NCI-H82 treated with DMSO at 0.1 percent for 48 hours (cell line): ENCODE results near the gene SRGAP3.

Experiments used
- DNase-seq: peaks from one replicate; lab custom pipeline; 2025; ENCODE audit not compliant: unreplicated experiment; lab: John Stamatoyannopoulos, UW

SRGAP3 gene

DNA sequence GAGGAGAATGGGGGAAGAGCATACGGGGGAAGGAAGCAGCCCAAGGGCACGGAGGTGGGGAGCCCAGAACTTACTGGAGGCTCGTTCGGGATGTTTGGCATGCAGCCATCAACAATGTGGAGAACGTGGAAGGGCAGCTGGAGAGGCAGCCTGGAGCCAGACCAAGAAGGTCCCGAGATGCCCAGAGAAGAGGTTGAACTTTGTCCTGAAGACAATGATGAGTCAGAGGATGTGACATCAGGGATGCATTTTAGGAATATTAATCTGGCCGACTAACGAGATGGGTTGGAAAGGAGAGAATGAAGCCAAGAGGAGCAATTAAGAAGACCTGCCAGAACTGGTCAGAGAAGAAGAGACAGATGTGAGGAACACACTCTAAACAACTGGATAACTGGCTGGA lies 98.2 kb downstream of the SRGAP3 start:
- DNase-seq: no peak

DNA sequence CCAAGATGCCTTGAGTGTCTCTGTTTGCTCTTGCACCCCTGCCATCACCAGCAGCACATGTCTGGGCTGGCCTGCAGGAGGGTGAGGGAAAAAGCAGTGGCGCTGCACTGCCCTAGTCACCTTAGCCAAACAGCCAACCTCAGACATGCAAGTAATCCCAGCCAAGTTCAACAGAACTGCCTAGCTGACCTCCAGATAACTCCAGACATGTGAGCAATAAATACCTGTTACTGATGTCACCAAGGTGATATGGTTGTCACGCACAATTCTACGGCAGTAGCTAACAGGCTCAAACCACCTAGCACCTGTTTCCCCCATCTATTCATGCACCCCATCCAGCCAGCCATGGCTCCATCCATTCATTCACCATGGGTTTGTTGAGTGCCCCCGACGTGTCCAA lies 99.9 kb downstream of the SRGAP3 start:
- no peak for DNase-seq

DNA sequence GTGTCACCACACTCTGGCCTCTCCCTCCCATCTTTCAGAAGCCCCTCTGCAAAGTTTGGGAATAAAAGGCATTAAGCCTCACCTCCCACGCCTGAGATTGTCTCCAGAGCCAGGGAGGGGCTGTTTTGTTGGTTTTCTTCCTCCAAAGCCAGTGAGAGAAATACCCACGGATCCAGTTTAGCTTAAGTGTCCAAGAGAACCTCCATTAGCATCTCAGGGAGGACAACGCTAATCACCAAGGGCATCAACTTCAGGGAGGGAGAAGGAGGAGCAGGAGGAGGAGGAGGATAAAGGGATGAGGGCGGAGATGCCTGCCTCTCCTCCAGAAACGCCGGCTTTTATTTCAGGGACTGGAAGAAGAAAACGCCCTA lies 101.6 kb downstream of the SRGAP3 start:
- DNase-seq: no peak

DNA sequence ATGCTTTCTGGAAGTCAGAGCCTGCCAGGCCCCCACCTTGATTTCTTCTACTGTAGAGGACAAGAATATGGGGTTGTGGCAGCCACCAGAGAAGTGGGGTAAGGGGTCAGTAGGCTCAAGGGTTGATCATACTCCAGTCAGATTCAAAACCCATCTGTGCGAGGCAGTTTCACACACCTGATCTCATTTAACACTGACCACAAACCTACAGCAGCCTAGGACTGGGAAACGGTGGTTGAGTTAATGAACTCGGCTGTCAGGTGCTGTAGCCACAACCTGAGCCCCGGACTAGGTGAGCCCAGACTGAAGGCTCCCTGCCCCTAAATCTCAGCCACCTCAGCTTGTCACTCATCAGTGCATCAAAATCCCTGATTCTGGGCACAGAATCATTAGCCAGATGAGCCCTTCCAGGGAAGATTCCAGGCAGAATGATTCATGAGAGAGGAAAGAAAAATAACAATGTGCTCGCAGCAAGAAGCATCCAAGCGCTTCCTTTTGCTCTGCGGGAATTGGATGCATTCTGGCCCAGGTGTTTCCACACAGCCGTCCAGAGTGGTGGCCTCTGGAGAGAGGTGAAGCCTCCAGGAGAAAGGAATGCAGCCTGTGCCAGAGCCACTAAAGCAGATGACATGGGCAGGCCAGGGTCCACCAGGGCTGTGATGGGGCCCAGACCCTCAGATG lies 102.1 kb downstream of the SRGAP3 start:
- no peak for DNase-seq

DNA sequence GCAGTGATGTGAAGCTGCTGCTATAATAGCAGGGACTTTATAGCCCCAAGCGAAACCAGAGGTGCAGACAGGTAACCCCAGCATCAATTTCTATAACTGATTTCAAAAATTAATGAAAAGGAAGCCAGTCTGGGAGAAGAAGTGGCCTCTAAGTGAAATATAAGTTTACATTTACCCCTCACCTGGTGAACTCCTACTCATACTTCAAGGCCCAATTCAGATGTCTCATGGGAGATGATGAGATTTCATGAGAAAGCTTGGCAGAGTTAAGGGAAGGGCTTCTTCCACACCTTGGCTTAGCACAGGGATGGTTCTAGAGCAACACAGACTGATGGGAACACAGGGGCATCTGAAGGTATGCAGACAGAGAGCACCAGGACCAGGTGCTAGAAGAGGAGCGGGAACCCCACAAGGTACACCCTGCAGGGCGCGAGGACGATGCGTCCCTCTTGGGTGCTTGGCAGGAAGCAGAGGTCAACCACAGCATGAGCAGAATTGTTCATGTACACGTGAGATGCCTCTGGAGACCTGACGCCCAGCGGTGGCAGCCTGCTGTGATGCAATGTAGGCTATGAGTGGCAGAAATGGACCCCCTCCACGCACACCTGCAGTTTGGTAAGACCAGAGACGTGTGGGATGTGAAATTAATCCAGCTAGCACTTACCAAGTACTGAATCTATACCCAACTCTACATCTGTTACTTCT lies 102.9 kb downstream of the SRGAP3 start:
- DNase-seq: no peak

DNA sequence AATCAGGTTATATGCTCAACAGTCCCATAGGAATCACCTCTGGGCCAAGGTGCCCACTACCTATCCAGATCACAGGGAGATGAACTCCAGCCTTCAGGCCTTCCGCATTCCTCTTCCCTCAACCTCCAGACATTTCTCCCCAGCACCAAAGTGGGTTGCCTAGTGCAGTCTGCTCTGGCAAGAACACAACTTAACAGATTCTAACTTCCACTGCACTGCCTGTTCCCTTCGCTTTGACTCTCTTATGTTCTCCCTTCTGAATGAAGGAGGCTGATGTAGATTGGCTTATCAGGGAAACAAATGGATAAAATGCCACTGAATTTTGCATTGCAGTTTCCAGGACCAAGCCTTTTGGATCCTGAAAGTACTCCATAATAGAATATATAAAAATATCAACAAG lies 106.3 kb downstream of the SRGAP3 start:
- DNase-seq: no peak

DNA sequence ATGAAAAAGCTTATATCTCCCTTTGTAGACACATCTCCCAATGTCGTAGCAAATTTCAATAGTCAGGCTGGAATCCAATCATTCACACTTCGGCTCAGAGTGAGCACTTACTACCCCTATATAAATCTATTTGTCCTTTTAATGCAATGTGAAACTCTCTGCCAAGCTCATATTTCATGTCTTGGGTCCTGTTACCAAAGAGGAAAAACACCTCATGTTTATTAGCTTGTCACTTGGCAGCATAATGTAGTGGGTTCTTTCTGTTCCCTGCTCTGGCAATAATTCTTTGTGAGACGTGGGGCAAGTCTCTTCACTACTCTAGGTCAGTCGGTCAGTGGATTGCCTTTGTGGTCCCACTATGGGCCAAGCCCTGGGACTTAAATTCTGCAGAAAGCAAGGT lies 107.1 kb downstream of the SRGAP3 start:
- DNase-seq: no peak

DNA sequence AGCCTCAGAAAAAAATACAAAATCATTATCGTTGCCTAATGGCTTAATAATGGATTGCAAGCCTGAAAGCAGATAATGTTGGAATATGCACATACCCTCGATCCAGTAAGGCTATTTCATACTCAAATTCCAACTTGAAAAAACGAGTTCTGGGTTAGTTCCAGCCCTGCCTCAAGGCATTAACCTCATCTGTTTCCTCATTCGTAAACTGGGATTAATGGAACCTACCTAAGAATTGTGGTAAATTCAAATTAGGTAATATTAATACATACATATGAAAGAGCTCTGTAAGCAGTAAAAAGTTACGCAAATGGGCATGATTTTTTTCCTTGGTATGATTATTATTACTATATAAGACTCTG lies 107.5 kb downstream of the SRGAP3 start:
- no peak for DNase-seq

DNA sequence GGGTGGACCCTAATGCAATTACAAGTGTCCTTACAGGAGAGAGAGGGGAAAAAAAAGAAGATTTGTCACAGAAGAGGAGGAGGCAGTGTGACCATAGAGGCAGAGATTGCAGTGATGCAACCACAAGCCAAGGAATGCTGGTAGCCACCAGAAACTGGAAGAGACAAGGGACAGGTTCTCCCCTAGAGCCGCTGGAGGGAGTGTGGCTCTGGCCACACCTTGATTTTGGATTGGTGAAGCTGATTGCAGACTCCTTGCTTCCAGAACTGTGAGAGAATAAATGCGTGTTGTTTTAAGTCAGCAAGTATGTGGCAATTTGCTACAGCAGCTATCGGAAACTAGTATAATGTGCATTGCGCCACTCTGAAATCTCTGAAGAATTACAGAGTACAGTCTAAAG lies 110.1 kb downstream of the SRGAP3 start:
- no peak for DNase-seq

DNA sequence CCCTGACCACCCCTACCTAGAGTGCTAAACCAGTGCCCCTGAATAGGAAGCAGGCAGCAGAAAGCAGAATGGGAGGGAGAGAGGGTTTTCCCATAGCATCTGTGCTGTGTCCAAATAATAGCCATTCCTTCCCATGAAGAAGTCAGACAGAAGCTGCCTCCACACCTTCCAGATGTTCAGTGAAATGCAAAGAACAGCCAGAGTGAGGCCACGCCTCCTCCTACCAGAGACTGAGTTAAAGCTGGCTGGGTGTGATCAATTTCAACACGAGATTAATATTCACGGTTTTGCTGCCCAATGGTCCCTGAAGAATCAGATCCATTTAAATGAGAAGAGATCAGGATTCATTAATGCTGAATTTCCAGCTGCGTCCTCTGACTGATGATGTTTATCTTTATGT lies 111.8 kb downstream of the SRGAP3 start:
- DNase-seq: no peak

DNA sequence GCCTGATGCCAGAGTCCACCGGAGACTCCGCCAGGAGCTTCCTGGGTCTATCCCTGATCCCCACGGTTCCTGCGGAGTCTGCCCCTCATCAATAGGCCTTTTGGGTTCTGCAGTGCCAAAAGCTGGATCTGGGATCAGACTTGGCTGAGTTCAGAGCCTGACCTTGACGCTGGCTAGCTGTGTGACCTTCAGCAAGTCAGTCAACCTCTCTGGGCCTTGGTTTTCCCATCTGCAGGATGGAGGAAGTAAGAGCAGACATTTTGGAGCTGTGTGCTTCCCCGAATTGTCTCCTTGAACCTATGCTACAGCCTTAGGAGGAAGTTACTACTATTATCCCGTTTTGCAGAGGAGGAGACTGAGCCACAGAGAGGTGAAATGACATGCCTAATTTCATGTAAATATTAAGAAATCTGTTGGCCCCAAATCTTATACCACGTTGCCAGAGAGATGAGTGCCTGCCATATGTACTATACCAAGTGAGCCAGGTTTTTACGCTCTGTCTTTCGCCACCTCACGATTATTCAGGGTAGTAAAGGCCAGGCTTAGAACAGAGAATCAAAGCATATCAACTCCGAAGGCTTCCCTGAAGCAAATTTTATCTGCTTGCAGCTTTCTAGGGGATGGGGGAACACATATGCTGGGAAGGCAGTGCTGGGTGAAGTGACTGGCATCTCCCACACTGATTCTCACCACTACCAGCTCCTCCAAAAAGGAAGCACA lies 112.5 kb downstream of the SRGAP3 start:
- no peak for DNase-seq

DNA sequence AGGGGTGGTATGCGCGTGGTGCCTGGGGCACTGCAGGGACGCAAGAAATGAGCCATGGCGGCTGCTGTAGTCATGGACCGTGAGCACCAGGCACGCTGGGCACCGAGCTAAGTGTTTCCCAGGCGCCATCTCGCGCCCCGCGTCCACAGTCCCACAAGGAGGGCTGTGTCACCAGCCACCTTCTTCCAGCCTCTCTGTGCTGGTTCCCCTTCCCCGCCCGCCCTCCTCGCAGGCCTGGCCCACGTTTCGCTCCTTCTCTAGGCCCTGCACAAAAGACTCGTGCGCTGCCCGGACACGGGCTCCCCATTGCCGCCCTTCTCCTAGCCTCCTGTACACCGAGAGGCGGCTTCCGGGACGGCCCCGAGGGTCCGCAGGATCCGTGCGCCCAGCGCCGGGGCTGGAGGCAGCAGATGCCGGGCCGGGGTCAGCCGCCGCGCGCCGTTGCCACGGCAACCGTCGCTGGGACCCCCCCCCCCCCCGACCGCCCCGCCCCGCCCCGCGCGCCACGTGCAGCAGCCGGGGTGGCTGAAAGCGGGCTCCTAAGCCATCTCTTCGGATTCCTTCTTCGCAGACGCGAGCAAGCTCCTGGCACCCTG lies 113.4 kb downstream of the SRGAP3 start:
- DNase-seq: no peak

DNA sequence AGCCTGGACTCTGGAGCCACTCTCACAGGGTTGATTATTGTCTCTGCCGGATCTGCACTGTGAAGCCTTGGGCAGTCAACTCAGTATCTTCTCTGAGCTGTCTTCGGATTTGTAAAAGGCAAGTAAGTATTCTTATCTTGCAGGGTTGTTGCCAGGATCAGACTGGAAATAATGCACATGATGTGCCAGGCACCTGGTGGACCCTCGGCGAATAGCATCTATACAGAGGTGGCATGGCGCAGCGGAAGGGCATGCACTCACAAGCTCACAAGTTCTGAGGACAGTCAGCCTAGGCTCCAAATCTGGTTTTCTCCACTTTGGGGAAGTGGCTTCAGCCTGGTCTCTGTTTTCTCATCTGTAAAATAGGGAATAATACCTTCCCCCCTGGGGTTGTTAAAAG lies 113.9 kb downstream of the SRGAP3 start:
- no peak for DNase-seq

DNA sequence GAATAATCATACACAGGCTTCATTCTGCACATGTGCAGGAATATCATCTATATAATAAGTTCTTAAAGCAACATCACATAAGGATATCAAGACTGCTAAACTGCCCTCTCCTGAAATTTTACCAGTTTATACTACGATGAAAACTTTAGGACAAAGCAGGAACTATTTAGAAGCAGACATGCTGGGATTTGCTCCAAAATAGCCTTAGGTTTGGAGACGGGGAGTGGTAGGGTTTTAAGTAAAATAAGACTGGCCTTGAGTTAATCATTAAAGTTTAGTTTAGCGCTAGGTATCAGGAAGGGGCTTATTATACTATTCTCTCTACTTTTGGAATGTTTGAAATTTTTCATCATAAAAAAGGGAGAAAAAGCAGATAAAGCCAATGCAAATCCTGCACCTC lies 115.8 kb downstream of the SRGAP3 start:
- no peak for DNase-seq

DNA sequence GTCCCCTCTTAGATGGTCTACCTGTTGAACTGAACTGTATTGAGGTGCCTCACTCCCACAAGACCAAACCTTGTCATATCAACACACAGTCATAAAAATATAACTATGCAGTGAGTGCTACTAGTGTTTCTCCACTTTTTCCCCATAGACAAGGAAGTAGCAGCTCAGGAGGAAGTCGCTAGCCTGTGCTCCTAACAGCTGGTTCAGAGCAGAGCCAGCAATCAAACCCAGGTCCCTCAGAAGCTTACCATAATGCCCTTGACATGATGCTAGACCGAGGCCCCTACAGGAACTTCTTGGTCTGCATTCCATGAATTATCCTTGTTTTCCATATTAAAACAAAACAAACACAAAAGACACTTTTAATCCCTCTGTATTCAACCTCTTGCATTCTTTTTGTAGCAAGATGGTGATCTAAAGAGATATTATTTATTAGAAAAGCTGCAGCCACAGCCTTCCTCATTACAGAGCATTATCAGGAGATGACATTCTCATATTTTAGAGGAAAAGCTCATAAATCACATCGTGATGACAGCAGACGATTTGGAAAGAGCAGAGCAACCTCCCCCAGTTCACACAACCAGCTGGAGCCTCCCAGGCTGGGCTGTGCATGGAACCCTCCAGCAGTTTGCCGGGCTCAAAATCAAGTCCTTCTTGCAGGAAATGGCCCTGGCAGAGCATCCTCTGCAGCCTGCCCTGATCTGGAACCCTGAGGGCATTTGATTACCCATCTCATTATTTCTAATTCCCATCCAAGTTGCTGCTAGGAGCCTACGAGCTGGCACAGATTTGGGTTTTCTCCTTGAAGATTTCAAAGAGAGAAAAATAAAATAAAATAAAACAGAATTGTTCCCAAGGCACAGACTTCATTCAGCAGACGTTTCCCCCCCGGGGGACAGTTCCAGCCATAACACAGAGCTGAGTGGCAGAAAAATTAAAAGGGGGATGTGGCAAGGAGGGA lies 118.8 kb downstream of the SRGAP3 start:
- DNase-seq: no peak

DNA sequence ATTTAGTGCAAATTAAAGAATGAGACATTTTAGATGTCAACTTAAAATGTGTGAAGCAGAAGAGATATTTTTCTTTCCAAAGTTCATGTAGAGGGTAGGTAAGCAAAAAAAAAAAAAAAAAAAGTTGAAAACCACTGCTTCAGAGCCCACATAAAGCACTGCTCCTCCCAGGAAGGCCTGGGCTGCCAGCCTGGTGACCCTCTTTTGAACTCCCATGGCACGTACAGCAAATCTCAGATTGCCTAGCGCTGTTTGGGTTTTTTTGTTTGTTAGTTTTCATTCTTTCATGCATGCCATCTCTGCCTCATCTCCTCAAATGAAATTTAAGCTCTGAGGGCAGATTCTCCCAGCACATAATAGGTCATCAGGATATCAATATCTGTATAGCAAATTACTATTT lies 120.1 kb downstream of the SRGAP3 start:
- no peak for DNase-seq

DNA sequence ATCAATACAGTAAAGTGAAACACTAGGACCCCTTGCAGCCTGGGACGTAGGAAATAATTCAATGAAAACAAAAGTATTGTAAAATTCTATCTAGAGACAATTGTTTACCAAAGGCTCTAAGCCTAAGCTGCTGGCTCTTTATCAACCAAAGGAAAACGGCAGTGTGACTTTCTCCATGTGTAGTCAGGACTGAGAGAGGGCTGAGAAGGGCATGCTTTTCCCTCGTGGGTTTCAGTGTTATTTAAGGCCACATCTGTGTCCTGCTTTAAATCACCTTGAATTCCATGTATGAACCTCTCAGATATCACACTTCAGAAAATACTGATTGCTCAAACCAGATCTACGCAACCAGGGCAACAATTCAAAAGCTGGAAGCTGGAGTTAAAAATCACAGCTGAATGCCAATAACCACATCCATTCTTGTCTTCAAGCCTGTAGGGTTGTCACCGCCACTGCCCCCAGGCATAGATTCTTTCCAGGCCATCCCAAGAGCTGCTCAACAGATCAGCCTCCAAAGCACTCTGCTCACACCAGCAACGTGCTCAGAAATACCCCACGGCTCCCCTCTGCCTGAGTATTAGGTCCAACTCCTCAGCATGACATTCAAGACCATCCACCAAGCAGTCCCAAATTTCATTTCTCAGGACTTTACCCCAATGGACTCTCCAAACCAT lies 124.0 kb downstream of the SRGAP3 start:
- no peak for DNase-seq

DNA sequence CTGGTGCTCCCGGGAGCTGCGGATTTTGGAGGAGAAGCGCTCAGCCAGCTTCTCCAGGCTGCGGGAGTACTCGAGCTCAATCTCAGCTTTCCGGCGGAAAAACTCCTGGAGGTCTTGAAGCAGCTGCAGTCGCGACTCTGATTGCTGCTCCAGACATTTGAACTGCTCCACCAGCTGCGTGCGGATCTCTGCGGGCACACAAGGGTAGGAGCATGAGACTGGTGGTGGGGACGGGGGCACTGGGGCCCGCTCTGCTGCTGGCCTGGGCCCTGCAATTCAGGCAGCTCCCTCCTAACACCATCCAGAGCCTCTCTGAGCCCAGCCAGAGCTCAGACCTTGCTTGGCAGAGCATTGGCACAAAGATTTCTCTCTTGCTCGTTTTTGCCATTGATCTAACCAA lies 124.7 kb downstream of the SRGAP3 start:
- DNase-seq: no peak

DNA sequence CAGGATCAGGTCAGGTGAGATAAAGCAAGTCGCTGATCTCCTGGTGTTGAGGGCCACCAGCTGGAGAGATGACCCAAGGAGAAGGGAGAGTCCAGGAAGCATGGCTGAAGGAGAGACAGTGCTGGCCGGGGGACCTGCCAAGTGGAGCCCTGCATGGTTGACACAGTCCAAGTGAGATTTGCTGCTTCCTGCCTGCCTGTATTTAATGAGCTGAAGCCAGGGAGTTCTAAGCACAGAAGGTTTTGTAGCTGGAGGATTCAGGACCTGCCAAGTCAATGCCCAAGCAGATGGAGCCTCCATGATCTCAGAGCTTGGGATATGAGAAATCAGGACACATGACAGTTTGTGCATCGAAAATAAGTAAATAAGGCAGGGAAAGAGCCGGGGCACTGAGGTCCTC lies 125.6 kb downstream of the SRGAP3 start:
- DNase-seq: no peak

DNA sequence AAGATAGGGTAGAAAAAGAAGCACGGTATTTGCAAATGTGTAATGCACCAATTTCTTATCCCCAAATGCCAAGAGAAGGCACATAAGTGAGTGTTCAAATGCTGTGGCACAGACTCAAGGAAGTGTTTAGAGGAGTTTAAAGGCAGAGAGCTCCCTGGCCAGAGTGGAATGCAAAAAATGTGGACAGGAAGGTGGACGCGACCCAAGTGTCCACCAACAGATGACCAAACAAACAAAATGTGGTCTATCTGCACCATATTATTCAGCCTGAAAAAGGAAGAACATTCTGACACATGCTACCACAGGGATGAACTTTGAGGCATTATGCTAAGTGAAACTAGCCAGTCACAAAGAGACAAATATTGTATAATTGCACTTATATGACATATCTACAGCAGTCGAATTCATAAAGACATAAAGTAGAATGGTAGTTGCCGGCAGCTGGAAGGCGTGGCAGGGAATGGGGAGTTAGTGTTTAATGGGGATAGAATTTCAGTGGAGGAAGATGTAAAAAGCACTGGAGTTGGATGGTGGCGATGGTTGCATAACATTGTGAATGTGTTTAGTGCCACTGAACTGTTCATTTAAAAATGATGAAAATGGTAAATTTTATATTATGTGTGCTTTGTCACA lies 126.6 kb downstream of the SRGAP3 start:
- DNase-seq: no peak
